Measurements from ENCODE around the gene VIT.

DNA sequence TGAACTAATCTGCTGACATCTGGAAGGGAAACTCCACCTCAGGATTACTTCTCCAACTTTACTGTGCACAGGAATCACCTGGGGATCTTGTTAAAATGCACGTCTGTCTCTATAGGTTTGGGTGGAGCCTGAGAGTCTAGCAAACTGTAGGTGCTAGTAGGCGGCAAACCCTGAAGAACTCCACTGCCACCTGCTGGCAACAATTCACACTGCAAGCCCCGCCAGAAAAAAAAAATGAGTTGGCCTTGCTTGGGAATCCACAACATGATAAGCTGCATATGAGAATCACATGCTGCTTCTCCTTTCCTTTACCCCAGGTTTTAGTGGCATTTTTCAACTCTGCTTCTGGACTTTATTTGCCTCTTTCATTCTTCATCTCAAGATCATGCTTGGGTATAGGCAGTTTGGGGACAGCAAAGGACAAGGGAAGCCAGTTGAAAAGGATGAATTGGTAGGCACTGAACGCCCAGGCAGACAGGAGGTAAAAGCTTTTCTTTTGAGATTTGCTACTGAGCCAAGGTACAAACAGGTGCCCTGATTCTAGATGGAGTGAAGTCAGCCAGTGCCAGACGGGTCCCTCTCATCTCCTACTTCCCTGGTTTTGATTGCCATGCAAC lies 88.8 kb downstream of the VIT start:
- TF ChIP-seq, protein P1, sequence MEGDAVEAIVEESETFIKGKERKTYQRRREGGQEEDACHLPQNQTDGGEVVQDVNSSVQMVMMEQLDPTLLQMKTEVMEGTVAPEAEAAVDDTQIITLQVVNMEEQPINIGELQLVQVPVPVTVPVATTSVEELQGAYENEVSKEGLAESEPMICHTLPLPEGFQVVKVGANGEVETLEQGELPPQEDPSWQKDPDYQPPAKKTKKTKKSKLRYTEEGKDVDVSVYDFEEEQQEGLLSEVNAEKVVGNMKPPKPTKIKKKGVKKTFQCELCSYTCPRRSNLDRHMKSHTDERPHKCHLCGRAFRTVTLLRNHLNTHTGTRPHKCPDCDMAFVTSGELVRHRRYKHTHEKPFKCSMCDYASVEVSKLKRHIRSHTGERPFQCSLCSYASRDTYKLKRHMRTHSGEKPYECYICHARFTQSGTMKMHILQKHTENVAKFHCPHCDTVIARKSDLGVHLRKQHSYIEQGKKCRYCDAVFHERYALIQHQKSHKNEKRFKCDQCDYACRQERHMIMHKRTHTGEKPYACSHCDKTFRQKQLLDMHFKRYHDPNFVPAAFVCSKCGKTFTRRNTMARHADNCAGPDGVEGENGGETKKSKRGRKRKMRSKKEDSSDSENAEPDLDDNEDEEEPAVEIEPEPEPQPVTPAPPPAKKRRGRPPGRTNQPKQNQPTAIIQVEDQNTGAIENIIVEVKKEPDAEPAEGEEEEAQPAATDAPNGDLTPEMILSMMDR (IDR thresholded peaks at IDR 0.05), result peak; percentile 76 to 92 (median 77)
- no peak for TF ChIP-seq EP300 (IDR thresholded peaks at IDR 0.05)
- TF ChIP-seq POLR2A (IDR thresholded peaks at IDR 0.05), result no peak
